22Rv1 (cell line): ENCODE measurements around the gene CMTM7.

Experiments used
- ZFX ChIP-seq: fragments of 450-650 bp; IDR thresholded peaks from 2 replicates; pipeline ENCODE4 v1.6.1; 2017; ENCODE audit warnings: antibody characterized with exemption, borderline replicate concordance
- TF ChIP-seq, protein P1 (sequence below): fragments of 450-650 bp; IDR thresholded peaks from 2 replicates; pipeline ENCODE4 v1.5.1; 2017; ENCODE audit warnings: mild to moderate bottlenecking

DNA sequence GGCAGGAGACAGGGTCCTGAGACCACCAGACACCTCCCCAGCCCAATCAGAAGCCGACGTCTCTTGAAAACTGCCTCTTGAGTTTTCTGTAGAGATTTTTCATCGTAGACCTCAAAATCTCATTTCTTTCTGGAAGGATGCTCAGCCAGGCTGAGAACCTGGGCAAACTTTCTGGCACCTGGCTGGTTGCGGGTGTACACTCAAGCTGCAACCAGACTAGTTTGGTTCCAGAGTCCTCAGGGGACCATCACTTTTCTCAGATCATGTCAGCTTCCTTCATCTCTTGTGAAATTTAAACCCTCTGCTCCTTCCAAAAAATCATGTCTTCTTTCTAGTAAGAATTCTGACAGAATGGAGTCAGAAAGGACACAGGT, 45.1 kb downstream of the CMTM7 start:
- TF ChIP-seq, protein P1, sequence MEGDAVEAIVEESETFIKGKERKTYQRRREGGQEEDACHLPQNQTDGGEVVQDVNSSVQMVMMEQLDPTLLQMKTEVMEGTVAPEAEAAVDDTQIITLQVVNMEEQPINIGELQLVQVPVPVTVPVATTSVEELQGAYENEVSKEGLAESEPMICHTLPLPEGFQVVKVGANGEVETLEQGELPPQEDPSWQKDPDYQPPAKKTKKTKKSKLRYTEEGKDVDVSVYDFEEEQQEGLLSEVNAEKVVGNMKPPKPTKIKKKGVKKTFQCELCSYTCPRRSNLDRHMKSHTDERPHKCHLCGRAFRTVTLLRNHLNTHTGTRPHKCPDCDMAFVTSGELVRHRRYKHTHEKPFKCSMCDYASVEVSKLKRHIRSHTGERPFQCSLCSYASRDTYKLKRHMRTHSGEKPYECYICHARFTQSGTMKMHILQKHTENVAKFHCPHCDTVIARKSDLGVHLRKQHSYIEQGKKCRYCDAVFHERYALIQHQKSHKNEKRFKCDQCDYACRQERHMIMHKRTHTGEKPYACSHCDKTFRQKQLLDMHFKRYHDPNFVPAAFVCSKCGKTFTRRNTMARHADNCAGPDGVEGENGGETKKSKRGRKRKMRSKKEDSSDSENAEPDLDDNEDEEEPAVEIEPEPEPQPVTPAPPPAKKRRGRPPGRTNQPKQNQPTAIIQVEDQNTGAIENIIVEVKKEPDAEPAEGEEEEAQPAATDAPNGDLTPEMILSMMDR: no peak
- TF ChIP-seq ZFX: no peak
